Mucosa of gallbladder (tissue), 1 donor: ENCODE results near the gene IQCN. TPM values are rescaled to one million over a fixed set of nuclear protein-coding genes. Genes with fewer than 3 reads are reported as not detected.

ENCODE experiments used
- DNase-seq: peaks from one replicate; pipeline ENCODE4 v3.0.0-alpha.2; 2020; ENCODE audit warnings: low spot score
- total RNA-seq: library from RNA; stranded (reverse); gene quantifications from one replicate; pipeline ENCODE4 v1.2.1, GENCODE V29; 2021
- donor health status: DM: no; HTN: no; CAD: no.

The IQCN gene
- total RNA-seq, 1 donor from 2014 or later, result 2.9 TPM

DNA sequence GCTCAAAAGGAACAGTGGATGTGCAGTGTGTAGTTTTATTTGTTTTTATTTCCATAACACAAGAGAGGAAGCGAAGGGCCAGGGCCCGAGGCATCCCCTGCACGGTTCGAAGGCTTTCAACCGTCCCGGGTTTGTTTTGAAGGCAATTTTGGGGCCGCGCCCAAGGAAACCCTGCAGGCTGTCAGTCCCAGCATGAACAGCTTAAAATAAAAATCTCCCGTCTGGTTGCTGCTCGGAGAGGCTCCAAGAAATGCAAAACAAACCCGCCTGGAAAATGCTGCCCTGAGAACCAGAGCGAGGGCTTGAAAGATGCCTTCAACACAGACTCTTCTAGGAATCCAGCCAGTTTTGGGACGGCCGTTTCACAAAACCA, 32.6 kb upstream of the IQCN start:
- DNase-seq, result no peak

DNA sequence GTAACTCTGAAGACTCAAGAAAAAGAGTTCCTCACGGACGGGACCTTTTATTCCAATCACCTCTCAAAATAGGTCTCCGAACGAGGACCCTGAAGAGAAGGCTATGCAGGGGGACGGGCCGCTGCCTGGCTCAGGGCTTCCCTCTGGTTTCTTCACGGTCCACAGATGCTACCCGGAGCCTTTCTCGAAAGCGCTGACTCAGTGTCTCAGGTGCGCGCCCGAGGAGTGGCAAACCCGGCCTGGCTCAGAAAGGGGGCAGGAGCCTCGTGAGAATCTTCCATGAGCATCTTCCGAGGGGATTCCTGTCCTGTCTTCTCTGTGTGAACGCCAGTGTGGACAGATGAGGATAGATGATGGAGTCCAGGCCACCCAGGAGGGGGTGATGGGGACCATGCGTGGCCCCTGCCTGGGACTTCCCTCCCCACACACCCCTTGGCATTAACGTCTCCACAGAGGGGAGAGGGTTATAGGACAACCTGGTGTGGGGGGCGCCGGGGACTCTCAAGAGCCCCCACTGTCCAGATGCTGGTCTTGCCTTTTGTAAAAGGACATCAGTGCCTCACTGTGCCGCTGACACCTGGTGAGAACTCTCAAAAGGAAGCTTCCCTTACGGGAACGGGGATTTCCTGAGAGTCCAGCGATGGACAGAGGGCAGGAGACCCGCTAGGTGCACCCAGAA, 32.1 kb upstream of the IQCN start:
- DNase-seq, result no peak

DNA sequence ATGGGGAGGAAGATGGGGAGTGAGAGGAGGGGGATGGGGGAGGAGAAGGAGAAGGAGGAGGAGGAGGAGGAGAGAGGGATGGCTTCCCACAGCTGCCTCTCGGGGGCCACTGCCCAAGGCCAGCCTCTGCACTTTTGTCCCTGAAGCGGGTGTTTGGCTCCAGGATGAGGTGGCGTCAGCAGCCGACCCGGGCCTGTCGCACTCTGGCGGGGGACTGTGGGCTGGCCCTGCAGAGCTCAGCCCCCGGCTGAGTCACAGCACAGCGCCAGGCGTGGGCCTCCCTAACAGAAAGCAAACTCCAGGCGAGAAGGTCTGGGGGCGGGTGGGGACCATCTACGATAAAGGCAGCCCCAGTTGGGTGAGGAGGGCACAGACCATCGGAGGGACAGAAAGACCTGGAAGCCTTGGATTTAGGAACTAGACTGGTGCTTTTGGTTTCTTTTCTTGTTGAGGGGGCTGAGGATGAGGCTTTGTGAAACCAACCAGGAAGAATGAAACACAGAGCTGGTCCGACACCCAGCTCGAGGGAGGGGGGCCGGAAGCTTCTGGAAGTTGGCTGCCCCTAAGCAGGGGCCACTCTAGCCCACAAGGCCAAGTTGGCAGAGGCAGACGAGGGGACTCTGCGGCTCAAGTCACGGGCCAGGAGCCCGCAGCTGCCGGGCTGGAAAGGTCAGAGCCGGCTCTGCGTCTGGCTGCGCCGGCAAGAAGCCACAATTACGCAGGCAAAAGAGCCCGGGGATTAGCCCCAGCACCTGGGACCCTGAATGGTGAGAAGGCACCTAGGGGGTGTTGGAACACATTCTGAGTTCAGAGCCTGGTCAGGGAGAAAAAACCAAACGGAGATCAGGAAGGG, 30.4 kb upstream of the IQCN start:
- DNase-seq, result peak; percentile 79

DNA sequence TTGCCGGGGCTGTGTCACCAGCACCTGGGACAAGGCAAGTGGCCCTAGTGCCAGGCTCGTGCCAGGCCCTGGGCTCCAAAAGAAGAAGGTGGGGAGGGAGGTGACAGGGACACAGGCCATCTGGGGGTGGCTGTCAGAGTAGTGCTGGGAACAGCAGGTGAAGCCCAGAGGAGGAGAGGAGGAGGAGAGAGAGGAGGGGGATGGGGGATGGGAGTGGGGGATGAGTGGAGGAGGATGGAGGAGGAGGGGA, 29.9 kb upstream of the IQCN start:
- DNase-seq, result no peak

DNA sequence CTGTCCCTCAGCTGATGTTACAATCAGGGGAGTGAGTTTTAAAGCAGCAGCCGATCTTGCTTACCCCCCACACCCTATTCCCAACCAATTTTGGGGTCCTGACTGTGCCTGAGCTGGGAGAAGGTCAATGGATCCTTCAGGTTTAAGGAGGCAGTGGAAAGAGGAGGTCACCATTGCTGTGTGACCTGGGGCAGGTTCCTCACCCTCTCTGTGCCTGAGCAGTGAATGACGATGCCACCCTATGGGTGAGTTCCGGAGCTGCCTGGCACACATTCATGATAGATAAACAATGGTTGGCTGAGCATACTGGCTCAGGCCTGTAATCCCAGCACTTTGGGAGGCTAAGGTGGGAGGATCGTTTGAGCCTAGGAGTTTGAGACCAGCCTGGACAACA, 27.5 kb upstream of the IQCN start:
- DNase-seq, result no peak

DNA sequence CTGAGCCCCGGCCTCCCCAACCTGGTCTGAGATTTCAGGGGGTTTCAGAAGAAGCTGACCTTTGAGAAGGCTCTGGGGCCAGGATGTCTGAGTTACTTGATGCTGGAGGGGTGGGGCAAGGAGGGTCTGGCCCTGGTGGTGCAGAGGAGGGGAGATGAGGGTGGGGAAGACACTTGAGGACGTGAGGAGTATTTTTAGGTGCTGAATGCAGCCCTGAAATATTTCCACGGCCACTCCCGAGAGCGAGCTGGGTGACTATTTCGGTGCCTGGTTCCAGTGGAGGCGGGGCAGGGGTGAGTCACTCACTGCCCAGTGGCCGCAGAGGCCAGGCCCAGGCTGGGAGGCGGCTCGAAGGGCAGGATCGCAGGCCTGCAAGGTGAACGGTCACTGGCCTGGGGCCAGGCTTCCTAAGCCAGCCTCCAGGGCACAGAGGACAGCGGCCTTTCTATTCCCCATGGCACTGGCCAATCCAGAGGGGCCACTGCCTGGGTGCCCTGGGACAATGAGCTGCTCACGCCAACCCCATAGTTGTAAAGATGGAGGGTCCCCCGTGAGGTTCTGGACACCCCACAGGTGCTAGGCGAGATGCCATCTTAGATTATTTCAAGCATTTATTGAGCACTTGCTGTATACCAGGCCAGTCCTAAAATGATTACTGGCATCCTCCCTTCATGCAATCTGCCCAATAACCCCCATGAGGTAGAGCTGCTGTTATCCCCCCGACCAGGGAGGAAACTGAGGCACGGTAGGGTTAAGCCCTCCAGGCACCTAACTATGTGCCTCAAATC, 26.9 kb upstream of the IQCN start:
- DNase-seq, result no peak

DNA sequence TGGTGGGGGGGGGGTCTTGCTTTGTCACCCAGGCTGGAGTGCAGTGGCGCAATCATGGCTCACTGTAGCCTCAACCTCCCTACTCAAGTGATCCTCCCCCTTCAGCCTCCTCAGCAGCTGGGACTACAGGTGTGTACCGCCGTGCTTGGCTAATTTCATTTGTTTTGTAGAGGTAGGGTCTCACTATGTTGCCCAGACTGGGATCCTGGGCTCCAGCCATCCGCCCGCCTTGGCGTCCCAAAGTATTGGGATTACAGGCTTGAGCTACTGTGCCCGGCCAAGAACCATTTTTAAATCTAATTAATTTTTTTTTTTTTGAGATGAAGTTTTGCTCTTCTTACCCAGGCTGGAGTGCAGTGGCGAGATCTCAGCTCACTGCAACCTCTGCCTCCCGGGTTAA, 25.4 kb upstream of the IQCN start:
- DNase-seq, result no peak

DNA sequence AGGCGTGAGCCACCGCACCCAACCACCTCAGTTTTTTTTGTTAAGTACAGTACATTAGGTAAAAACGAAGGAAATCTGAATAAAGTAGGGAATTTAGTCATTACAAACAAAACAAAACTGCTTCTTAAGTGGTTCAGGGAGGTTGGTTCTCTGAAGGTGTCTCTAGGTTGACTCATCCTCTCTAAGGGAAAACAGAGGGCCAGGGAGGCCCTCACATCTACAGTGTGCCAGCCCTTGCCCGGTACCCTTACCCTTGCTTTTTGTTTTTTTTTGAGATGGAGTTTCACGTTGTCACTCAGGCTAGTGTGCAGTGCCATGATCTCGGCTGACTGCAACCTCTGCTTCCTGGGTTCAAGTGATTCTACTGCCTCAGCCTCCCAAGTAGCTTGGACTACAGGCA, 24.3 kb upstream of the IQCN start:
- no peak for DNase-seq

DNA sequence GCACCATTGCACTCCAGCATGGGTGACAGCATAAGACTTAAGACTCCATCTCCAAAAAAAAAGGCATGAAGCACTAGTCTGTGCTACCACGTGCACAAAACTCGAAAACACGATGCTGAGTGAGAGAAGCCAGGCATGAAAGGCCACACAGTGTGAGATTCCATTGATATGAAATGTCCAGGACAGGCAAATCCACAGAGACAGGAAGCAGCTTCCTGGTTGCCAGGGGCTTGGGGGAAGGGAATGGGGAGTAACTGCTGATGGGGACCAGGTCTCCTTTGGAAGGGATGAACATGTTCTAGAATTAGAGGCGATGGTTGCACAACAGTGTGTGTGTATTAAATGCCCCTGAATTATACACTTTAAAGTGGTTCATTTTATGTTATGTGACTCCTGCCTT, 23.1 kb upstream of the IQCN start:
- no peak for DNase-seq

DNA sequence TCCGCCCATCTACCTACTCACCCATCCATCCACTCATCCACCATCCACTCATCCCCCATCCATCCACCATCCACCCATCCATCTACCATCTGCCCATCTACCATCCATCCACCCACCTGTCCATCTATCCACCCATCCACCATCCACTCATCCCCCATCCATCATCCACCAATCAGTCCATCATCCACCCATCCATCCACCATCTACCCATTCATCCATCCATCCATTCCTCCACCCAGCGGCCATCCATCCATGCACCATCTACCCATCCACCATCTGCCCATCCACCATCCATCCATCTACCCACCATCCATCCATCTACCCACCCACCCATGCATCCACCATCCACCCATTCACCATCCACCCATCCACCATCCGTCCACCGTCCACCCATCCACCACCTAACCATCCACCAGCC, 20.8 kb upstream of the IQCN start:
- no peak for DNase-seq

DNA sequence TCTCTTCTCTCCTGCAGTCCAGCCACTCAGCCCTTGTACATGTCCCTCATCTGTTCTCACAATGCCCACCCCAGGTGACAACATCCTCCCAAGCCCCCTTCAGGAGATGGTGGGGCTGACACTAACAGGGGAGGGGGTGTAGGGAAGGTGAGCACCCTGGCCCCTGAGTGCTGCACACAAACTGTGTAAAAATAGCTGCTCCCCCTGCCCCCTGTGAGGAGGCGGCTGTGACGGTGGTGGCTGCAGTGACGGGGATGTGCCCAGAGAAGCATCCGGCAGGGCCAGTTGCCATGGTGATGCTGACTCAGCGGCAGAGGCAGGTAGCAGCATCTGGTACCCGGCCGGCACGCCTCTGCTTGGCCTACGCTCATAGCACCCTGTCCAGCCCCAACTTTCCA, 20.2 kb upstream of the IQCN start:
- DNase-seq, result peak; percentile 76

DNA sequence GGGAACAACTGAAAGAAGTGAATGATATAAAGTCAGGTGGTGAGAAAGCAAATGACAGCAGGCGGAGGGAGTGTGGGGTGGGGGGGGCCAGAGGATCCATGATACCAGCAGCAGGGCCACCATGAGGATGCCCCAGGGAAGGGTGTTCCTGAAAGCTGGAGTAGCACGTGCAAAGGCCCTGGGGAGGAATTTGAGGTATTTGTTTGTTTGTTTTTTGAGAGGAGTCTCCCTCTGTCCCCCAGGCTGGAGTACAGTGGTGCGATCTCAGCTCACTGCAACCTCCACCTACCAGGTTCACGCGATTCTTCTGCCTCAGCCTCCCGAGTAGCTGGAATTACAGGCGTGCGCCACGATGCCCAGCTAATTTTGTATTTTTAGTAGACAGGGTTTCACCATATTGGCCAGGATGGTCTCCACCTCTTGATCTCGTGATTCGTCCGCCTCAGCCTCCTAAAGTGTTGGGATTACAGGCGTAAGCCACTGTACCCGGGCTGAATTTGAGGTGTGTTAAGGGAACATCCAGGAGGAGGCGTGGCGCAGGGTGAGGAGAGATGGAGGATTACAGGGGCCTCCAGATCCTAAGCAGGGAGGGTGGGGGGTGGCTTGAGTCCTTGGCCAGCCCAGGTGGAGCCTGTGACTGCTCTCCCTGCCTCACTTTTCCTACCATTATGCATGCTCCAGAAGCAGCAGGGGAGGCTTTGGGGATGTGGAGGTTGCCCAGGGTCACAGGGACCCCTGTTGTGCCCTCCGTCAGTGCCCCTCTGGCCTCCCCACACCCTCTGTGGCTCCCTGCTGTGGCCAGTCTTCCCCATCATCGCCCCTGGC, 19.6 kb upstream of the IQCN start:
- no peak for DNase-seq

DNA sequence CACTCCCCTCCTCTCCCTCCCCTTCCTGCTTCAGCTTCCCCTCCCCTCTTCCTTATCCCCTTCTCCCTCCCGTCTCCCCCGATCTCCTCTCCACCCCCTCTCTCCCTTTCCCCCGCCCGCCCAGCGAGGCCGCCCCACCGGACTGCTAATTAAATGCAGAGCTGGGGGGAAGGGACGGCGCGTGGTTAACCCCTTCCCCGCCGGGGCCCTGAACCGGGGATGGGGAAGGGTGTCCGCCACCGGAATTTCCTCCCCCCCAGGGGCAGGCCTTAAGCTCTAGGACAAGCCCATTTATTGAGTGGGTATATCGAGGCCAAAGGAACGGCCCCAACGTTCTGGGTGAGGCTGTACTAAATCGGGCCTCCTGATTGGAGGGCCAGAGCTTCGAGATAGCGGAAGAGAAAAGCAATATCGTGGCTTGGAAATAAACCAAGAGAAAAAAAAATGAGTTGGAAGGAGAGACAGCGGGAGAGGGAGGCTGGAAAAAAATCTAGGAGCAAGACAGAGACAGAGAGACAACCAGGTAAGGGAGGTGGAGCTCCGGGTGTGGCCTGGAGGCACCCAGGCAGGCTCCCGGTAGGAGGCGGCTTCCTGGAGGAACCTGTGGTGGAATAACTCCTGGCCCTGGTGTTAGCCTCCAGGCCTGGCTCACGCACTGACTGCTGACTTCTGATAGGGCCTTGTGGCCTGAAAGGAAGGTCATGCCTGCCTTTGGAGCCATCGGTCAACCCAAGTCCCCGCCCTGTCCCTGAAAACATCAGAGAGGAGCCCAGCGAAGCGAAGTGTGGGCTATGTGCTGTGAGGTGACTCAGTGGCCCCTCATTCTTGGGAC, 18.8 kb upstream of the IQCN start:
- DNase-seq, result peak; percentile 65

DNA sequence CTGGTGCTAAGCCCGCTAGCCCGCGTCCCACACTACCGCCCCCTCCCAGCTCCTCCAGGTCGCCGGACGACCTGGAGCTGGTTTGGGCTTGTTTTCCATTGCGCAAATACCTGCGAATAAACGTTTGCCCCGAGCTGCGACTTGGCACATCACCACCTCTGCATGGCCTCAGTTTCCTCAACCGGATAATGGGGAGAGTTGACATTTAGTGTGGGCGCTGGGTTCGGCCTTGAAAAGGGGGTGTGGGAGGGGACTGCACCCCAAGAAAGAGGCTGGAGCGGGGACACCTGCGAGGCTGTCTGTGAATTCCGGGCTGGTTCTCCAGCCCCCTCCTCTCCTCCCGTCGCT, 18.2 kb upstream of the IQCN start:
- no peak for DNase-seq

DNA sequence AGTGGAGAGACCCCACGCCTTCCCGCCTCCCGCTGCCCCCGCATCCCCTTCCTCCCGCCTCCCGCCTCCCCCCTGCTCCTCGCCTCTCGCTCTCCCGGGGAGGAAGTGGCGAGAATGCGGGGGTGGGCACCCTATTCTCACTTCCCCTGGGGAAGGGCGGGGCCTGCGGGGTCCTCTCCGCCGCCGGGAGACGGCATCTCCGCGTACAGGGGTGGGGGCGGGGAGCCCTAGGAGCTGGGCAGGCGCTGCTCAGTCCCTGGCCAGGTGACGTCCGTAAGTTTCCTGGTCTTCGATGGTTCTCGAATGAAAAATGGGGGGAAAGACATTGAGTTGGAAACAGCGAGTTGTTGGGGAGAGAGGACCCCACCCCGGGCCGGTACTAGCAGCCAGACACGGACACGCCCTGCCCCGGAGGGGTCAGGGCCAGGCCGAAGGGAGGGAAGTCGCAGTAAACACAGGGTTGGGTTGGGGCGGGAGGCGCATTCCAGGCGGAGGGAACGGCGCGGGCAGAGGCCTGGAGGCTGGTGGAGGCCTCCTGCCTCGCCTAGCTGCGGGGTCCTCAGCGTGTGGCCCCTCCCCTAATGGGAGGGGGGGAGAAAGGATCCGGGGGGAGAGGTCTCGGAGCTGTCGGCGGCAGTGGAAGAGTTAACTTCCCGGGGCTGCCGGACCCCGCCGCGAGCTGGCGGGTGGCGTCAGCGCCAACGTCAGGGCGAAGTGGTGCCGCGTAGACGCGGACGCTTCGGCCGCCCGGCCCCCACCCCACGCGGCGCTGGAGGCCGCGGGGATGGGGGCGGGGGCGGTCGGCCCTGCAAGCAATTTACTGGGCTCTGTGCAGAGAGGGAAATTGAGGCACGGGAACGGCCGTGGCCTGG, 17.6 kb upstream of the IQCN start:
- DNase-seq, result peak; percentile 86

DNA sequence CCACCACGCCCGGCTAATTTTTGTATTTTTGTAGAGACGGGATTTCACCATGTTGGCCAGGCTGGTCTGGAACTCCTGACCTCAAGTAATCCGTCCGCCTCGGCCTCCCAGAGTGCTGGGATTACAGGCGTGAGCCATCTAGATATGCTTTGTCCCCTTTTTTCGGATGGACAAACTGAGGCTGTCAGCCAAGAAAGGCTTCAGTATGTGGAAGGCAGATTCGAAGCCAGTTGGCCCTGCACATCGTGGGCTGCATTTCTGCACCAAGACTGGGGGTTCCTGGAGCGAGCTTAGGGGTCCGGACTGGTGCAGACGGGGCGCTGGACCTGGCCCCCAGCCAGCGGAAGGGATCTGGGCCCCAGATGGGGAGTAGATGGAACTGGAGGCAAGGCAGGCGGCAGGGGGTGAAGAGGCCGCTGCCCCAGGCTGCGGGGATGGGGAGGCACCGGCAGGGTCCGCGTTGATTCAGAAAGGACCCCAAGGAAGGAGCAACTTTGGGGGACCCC, 16.8 kb upstream of the IQCN start:
- DNase-seq, result no peak

DNA sequence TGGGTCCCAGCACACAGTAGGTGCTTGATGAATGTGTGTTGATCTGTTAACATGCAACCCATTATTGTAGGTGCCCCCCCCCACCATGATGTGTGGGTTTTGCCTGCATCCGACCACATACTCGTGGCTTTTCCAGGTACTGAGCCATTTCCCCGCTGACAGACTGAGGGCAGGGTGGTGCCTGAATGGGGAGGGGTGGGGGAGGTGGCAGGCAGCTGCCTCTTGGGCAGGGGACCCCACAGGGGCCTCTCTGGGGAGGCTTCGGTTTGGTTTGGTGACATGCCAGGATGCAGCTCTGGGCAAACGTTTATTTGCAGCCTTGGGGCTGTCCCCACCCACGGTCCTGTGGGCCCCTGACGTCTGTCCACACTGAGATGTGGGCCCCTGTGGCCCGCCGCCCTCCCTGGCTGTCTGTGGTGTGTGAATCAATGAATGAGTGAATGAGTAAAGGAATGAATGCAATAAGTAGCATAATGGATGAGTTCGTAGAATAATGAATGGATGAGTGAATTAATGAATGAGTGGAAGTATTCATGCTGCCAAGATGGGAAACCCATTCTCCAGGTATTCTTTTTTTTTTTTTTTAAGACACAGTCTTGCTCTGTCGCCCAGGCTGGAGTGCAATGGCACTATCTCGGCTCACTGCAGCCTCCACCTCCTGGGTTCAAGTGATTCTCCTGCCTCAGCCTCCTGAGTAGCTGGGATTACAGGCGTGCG, 16.2 kb upstream of the IQCN start:
- DNase-seq, result no peak

DNA sequence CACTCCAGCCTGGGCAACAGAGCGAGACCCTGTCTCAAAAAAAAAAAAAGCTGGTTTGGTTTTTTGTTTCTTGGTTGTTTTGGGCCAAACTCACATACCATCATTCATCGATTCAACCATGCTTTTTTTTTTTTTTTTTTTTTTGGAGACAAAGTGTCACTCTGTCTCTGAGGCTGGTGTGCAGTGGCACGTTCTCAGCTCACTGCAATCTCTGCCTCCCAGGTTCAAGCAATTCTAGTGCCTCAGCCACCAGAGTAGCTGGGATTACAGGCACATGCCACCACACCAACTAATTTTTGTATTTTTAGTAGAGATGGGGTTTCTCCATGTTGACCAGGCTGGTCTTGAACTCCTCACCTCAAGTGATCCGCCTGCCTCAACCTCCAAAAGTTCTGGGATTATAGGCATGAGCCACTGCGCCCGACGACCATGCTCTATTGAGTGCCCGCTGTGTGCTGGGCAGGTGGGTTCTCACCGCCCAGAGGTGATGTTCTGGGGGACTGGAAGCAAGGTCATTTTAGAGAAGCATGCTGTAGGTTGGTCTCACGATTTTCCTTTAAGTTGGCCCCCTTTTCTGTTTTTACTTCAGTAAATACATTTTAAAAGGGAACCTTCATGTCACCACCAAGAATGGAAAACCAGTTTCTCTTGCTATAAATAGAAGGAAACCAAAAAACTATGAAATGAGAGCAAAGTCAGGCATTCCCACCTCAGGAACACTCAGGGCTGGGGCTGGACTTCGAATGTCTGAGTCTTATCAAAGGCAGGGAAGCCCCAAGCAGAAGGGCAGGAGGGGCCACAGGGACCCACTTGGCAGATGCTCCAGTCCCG, 15.4 kb upstream of the IQCN start:
- no peak for DNase-seq
